ENCODE measurements around the gene SH3BGR.

The SH3BGR gene

GRCh38 chr21:39441502-39442475, 10.0 kb upstream of the SH3BGR start:
- no peaks in the 10 kb centered on the region for H3K4me1 ChIP-seq (ENCODE audit: insufficient read depth, poor library complexity, severe bottlenecking)
- TF ChIP-seq CTCF (IDR thresholded peaks at IDR 0.05; ENCODE audit: poor library complexity, severe bottlenecking) = peak; percentile 88
- peak; percentile 56 for ATAC-seq (ENCODE audit: low read depth)
- no peak overlapping the region for H3K27ac ChIP-seq (ENCODE audit: poor library complexity, severe bottlenecking)
- H3K36me3 ChIP-seq (ENCODE audit: low read depth) = no peaks in the 10 kb centered on the region
- H3K4me3 ChIP-seq (ENCODE audit: severe bottlenecking) = no peak overlapping the region
- no peaks in the 10 kb centered on the region for H3K27me3 ChIP-seq (ENCODE audit: insufficient read depth, poor library complexity, severe bottlenecking)
- no peak for DNase-seq (ENCODE audit: low spot score)
- no peaks in the 10 kb centered on the region for H3K9me3 ChIP-seq (ENCODE audit: severe bottlenecking)

- ATAC-seq (ENCODE audit: low read depth) (peak; percentile 39), DNase-seq (ENCODE audit: low spot score) (no peak)
- H3K4me1 ChIP-seq (ENCODE audit: insufficient read depth, poor library complexity, severe bottlenecking) = no peaks in the 10 kb centered on the region
- no peak overlapping the region for H3K27ac ChIP-seq (ENCODE audit: poor library complexity, severe bottlenecking)
- no peaks in the 10 kb centered on the region for H3K27me3 ChIP-seq (ENCODE audit: insufficient read depth, poor library complexity, severe bottlenecking)
- no peaks in the 10 kb centered on the region for H3K36me3 ChIP-seq (ENCODE audit: low read depth)
- H3K4me3 ChIP-seq (ENCODE audit: severe bottlenecking) = peak overlapping the region; percentile 49
- H3K9me3 ChIP-seq (ENCODE audit: severe bottlenecking) = no peaks in the 10 kb centered on the region
- no peak for TF ChIP-seq CTCF (IDR thresholded peaks at IDR 0.05; ENCODE audit: poor library complexity, severe bottlenecking)
These were observed 7.2 kb upstream of the SH3BGR start for GRCh38 chr21:39444421-39445180.

GRCh38 chr21:39445321-39446269, 6.2 kb upstream of the SH3BGR start, which contains the start of gene LCA5L:
Gene LCA5L (minus strand): TSS chr21:39445778. CDS start chr21:39428493, 17,285 bp downstream.
- peak; percentile 8 for TF ChIP-seq CTCF (IDR thresholded peaks at IDR 0.05; ENCODE audit: poor library complexity, severe bottlenecking)
- Histone ChIP-seq H3K4me1 (ENCODE audit: insufficient read depth, poor library complexity, severe bottlenecking) (no peaks in the 10 kb centered on the region), H3K9me3 (ENCODE audit: severe bottlenecking) (no peaks in the 10 kb centered on the region), H3K4me3 (ENCODE audit: severe bottlenecking) (peak within 1 kb of the TSS; percentile 49), H3K27me3 (ENCODE audit: insufficient read depth, poor library complexity, severe bottlenecking) (no peaks in the 10 kb centered on the region), H3K36me3 (ENCODE audit: low read depth) (no peaks in the 10 kb centered on the region), H3K27ac (ENCODE audit: poor library complexity, severe bottlenecking) (peak within 1 kb of the TSS; percentile 4)
- DNase-seq (ENCODE audit: low spot score) (peak; percentile 78), ATAC-seq (ENCODE audit: low read depth) (peak; percentile 84)

- H3K4me3 ChIP-seq (ENCODE audit: severe bottlenecking) = no peak overlapping the region
- no peak for TF ChIP-seq CTCF (IDR thresholded peaks at IDR 0.05; ENCODE audit: poor library complexity, severe bottlenecking)
These were observed 4.5 kb upstream of the SH3BGR start for GRCh38 chr21:39447264-39447663.

More at GRCh38 chr21:39447264-39447663, 4.5 kb upstream of the SH3BGR start:
- no peaks in the 10 kb centered on the region for H3K4me1 ChIP-seq (ENCODE audit: insufficient read depth, poor library complexity, severe bottlenecking)
- DNase-seq (ENCODE audit: low spot score) (no peak), ATAC-seq (ENCODE audit: low read depth) (no peak)
- no peaks in the 10 kb centered on the region for H3K9me3 ChIP-seq (ENCODE audit: severe bottlenecking)
- H3K27ac ChIP-seq (ENCODE audit: poor library complexity, severe bottlenecking) = no peak overlapping the region
- no peaks in the 10 kb centered on the region for H3K36me3 ChIP-seq (ENCODE audit: low read depth)
- no peaks in the 10 kb centered on the region for H3K27me3 ChIP-seq (ENCODE audit: insufficient read depth, poor library complexity, severe bottlenecking)
